NAMALWA (cell line): Measurements from ENCODE around the gene SLC6A19.
A peak's percentile ranks its signal among the peaks of the same experiment; 100 is the strongest.

Experiments used
- DNase-seq: peaks from one replicate; pipeline ENCODE4 v3.0.0-alpha.2; 2015; ENCODE audit warnings: low spot score

Gene SLC6A19

GRCh38 chr5:1166370-1166769 lies 35.0 kb upstream of the SLC6A19 start:
- DNase-seq = no peak

GRCh38 chr5:1167361-1167727 lies 34.1 kb upstream of the SLC6A19 start:
- DNase-seq = no peak

GRCh38 chr5:1167728-1168709 lies 33.4 kb upstream of the SLC6A19 start:
- peak; percentile 93 for DNase-seq

GRCh38 chr5:1168796-1169195 lies 32.6 kb upstream of the SLC6A19 start:
- no peak for DNase-seq

GRCh38 chr5:1169211-1170115 lies 31.9 kb upstream of the SLC6A19 start:
- DNase-seq = no peak

GRCh38 chr5:1171340-1171941 lies 30.0 kb upstream of the SLC6A19 start:
- DNase-seq = no peak

- DNase-seq = no peak
Observed at GRCh38 chr5:1172007-1172581, 29.3 kb upstream of the SLC6A19 start.

- peak; percentile 64 for DNase-seq
Observed at GRCh38 chr5:1172670-1173404, 28.6 kb upstream of the SLC6A19 start.

- DNase-seq = no peak
Observed at GRCh38 chr5:1173485-1174070, 27.8 kb upstream of the SLC6A19 start.

GRCh38 chr5:1174122-1174936 lies 27.1 kb upstream of the SLC6A19 start:
- no peak for DNase-seq

- DNase-seq = no peak
Observed at GRCh38 chr5:1175015-1175414, 26.4 kb upstream of the SLC6A19 start.

- no peak for DNase-seq
Observed at GRCh38 chr5:1175801-1176472, 25.5 kb upstream of the SLC6A19 start.

GRCh38 chr5:1176473-1177391 lies 24.7 kb upstream of the SLC6A19 start:
- peak; percentile 79 for DNase-seq

GRCh38 chr5:1177826-1178528 lies 23.4 kb upstream of the SLC6A19 start:
- no peak for DNase-seq

GRCh38 chr5:1178529-1179382 lies 22.6 kb upstream of the SLC6A19 start:
- DNase-seq = no peak

- no peak for DNase-seq
Observed at GRCh38 chr5:1179383-1179715, 22.0 kb upstream of the SLC6A19 start.

- no peak for DNase-seq
Observed at GRCh38 chr5:1180096-1180495, 21.3 kb upstream of the SLC6A19 start.
